GM21529 (cell line): ENCODE measurements around the gene TRIOBP.
"Not testable (repeated sequence)": the region's sequence is repeated elsewhere in the genome, so short reads cannot be mapped to it uniquely, and the experiment has no call there.

ENCODE experiments used
- ATAC-seq: cut with Tn5 transposase; IDR thresholded peaks from one replicate; pipeline ENCODE4 v1.9.1; 2021; ENCODE audit not compliant: unreplicated experiment

The TRIOBP gene

GRCh38 chr22:37771702-37772427, 75.0 kb downstream of the TRIOBP start:
- ATAC-seq: no peak

- ATAC-seq: no peak
Measured at GRCh38 chr22:37774728-37775127, 77.9 kb downstream of the TRIOBP start.

- ATAC-seq: no peak
Measured at GRCh38 chr22:37775785-37776638, 79.2 kb downstream of the TRIOBP start.

GRCh38 chr22:37776639-37777005, 79.8 kb downstream of the TRIOBP start:
- ATAC-seq: no peak

GRCh38 chr22:37777122-37777687, 80.4 kb downstream of the TRIOBP start:
- ATAC-seq: no peak

- no peak for ATAC-seq
Measured at GRCh38 chr22:37778370-37779009, 81.6 kb downstream of the TRIOBP start.

GRCh38 chr22:37781434-37782059, 84.7 kb downstream of the TRIOBP start:
- no peak for ATAC-seq

GRCh38 chr22:37782340-37783168, 85.7 kb downstream of the TRIOBP start:
- no peak for ATAC-seq

GRCh38 chr22:37784829-37785495, 88.1 kb downstream of the TRIOBP start:
- no peak for ATAC-seq

- no peak for ATAC-seq
Measured at GRCh38 chr22:37790234-37790633, 93.4 kb downstream of the TRIOBP start.

- ATAC-seq: no peak
Measured at GRCh38 chr22:37792494-37792893, 95.6 kb downstream of the TRIOBP start.

GRCh38 chr22:37794376-37794775, 97.5 kb downstream of the TRIOBP start:
- no peak for ATAC-seq

- ATAC-seq: no peak
Measured at GRCh38 chr22:37796079-37796478, 99.2 kb downstream of the TRIOBP start.

- ATAC-seq: not testable (repeated sequence)
Measured at GRCh38 chr22:37797259-37797658, 100.4 kb downstream of the TRIOBP start.

GRCh38 chr22:37797874-37798500, 101.1 kb downstream of the TRIOBP start:
- ATAC-seq: no peak

GRCh38 chr22:37799979-37800378, 103.1 kb downstream of the TRIOBP start:
- ATAC-seq: not testable (repeated sequence)

- ATAC-seq: no peak
Measured at GRCh38 chr22:37801946-37802309, 105.1 kb downstream of the TRIOBP start.

GRCh38 chr22:37802310-37803194, 105.7 kb downstream of the TRIOBP start:
- no peak for ATAC-seq
